HG02642 (cell line): ENCODE data around the gene MRFAP1L1.
"Not testable (repeated sequence)": the region's sequence is repeated elsewhere in the genome, so short reads cannot be mapped to it uniquely, and the experiment has no call there.

Source experiments
- ATAC-seq: cut with Tn5 transposase; IDR thresholded peaks from one replicate; pipeline ENCODE4 v1.9.1; 2021; ENCODE audit warnings: mild to moderate bottlenecking; ENCODE audit not compliant: unreplicated experiment, poor library complexity

MRFAP1L1 gene

DNA sequence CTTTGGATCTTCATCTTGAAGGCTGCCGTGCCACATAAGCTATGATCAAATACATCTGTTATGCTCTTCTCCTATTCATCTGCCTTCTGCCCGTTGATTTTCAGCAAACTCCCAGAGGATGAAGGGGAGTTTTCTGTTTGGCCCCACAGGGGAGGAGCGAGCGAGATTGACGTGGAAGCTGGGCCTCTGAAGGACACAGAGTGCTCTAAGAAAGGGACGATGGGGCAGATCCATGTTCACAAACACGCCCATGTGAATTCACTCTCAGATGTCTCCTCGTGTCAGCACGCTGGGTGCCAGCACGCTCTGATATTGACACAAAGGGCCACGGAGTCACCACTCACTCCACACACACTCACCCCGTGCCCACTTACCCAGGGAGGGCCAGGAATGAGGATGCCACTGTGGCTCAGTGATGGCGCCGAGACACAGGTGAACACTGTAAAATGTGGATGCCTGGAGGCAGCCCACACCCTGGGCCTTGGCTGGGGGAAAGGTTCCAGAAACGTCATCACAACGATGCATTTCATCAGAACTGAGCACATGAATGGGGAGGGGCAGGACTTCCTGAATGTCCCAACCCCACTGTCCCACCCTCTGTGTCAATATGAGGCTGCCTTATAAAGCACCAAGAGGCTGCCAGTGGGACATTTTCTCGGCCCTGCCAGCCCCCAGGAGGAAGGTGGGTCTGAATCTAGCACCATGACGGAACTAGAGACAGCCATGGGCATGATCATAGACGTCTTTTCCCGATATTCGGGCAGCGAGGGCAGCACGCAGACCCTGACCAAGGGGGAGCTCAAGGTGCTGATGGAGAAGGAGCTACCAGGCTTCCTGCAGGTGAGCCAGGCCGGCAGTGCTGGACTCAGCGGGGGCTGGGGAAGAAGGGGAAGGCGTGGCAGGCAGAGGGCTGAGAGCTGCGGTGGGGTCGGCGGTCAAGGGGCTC is 16.2 kb downstream of the MRFAP1L1 start, which contains the start of gene S100P:
Gene S100P (plus strand): TSS at position 648 of the 946 bp plus-strand sequence. CDS start 55 bp downstream, at position 703.
- no peak for ATAC-seq

DNA sequence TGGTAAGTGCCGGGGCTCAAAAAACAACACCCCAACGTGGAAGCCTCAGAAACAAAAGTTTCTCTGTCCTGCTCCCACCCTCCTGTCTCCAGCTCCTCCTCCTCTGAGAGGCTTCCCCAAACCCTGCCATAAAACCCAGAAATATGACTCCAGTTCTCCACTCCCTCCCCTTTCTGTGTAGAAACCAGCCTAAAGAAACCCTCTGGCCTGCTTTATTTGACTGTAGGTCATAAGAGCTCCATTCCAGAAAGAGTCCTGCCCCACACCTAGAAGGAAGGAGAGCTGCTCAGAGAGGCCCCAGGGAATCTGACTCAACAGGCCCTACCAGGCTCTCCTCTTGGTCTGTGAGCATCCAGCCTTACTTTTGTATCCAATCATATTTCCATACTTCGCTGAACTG is 16.9 kb downstream of the MRFAP1L1 start:
- ATAC-seq = no peak

DNA sequence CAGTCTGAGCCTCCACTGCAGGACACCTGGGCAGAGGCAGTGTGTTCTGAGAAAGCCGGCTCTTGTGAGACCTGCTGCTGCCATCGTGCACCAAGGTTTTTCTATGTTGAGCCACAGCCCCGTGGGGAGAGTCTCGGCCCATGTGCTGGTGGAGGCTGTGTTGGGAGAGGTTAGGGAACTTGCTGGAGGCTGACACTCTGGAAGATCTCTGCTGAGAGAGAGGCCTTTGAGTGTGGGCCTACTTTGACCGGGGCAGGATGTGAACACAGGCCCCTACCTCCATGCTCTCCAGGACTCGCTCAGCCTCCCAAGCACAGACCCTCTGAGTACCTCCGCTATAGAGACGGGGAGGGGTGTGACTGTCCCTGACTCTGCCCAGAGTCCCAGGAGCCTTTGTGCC is 17.3 kb downstream of the MRFAP1L1 start:
- no peak for ATAC-seq

DNA sequence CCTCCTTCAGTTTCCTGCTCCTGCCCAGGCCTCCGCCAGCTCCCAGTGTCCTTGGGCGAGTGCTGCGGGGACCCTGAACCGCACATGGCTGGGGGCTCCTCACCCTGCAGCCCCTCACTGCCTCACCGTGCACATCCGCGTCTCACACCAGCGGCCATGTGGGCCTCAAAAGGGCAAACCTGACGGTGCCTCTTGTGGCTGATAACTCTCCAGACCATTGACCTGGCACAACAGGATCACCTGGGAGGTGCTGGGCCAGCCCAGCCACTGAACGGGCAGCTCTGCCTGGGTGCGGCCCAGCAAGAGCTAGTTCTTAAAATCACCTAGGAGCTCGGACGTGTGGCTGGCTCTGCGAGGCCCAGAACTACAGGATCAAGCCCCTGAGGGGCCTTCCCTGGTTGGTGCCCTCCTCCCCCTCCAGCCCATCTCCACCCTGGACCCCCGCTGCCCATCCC is 20.1 kb downstream of the MRFAP1L1 start:
- no peak for ATAC-seq

GRCh38 chr4:6688879-6689505 is 20.7 kb downstream of the MRFAP1L1 start:
- ATAC-seq = peak; percentile 67

DNA sequence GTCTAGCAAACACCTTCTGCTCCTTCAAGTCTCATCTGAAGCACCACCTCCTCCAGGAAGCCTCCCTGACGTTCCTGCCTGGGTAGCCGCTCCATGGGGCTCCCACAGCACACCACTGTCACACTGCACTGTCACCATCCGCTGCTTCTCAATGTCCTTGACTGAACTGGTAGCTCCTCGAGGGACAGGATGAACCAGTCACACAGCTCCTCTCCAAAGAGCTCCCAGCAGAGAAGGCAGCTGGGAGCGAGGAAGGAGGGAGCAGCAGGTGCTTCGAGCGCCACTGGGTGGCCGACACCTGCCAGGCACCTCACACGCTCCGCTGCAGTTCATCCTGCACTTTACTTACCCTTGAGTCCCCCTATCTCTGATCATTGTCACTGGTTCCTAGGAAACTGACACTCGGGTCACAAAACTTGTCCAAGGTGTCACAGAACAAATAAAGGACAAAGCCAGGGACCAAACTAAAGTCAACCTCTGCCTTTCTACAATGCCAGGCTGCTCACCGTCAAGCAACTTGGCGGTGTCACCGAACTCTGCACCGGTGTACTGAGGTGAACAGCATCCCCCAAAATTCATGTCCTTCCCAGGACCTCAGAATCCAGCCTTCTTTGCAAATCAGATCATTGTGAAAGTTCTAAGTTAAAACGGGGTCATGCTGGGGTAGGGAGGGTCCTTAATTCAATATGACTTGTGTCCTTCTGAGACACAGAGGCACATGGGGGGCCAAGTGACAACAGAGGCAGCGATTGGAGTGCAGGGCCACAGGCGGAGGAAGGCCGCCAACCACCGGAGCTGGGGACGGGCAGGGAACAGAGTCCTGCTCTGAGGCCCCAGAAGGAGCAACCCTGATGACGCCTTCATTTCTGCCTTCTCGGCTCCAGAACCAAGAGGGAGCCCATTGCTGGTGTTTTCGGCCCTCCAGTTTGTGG is 21.5 kb downstream of the MRFAP1L1 start:
- ATAC-seq = no peak

GRCh38 chr4:6686104-6686787 is 23.4 kb downstream of the MRFAP1L1 start:
- ATAC-seq = no peak

- no peak for ATAC-seq
These were observed 25.0 kb downstream of the MRFAP1L1 start for GRCh38 chr4:6684656-6685055.

- no peak for ATAC-seq
These were observed 26.6 kb downstream of the MRFAP1L1 start for GRCh38 chr4:6682862-6683590.

DNA sequence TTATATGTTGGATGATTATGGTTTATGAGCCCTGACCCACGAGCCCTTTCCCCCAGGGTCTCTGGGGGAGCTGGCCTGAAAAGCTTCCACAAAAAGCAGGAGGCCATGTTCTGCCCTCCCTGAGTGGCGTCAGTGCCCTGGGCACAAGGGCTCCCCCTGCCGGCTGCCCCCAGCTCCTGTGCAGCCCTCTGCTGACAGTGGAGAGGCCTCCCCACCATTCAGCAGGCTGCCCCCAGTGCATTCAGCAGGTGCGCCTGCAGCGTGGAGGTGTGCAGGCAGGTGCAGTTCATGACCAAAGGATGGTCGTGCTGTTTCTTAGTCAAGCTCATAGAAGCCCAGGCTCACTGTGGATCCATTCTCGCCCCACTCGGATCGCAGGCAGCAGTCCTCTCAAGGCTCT is 28.5 kb downstream of the MRFAP1L1 start:
- ATAC-seq = no peak

- ATAC-seq = no peak
These were observed 29.2 kb downstream of the MRFAP1L1 start for GRCh38 chr4:6680372-6681034.

GRCh38 chr4:6676722-6677558 is 32.7 kb downstream of the MRFAP1L1 start:
- no peak for ATAC-seq

GRCh38 chr4:6674500-6675149 is 35.0 kb downstream of the MRFAP1L1 start:
- ATAC-seq = peak; percentile 37

- ATAC-seq = peak; percentile 79
These were observed 35.8 kb downstream of the MRFAP1L1 start for GRCh38 chr4:6673660-6674499.

DNA sequence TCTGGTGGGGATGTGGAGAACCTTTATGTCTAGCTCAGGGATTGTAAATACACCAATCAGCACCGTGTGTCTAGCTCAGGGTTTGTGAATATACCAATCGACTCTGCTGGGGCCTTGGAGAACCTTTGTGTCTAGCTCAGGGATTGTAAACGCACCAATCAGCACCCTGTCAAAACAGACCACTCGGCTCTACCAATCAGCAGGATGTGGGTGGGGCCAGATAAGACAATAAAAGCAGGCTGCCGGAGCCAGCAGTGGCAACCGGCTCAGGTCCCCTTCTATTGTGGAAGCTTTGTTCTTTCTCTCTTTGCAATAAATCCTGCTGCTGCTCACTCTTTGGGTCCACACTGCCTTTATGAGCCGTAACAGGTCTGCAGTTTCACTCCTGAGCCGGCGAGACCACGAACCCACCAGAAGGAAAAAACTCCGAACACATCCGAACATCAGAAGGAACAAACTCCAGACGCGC is 36.4 kb downstream of the MRFAP1L1 start:
- ATAC-seq = not testable (repeated sequence)

- ATAC-seq = not testable (repeated sequence)
These were observed 37.0 kb downstream of the MRFAP1L1 start for GRCh38 chr4:6672541-6673190.
